BLaER1 treated with 17β-estradiol and CSF1 and Interleukin-3, amounts not matched to agents 10 nM and 100 nM (cell line): ENCODE measurements around the gene ADGRB2.

Experiments
- H3K27ac ChIP-seq, 11 experiments: shearing (Covaris generic); formaldehyde crosslinking; 2 replicates each; pipeline ENCODE4 v1.8.1; 2022
- H3K27me3 ChIP-seq, 11 experiments: shearing (Covaris generic); formaldehyde crosslinking; 2 replicates each; pipeline ENCODE4 v1.8.1; 2022
- H3K36me3 ChIP-seq, 11 experiments: shearing (Covaris generic); formaldehyde crosslinking; 2 replicates each; pipeline ENCODE4 v1.8.1; 2022
- H3K4me1 ChIP-seq, 10 experiments: shearing (Covaris generic); formaldehyde crosslinking; 2 replicates each; pipeline ENCODE4 v1.8.1; 2022
- H3K4me2 ChIP-seq, 11 experiments: shearing (Covaris generic); formaldehyde crosslinking; 2 replicates each; pipeline ENCODE4 v1.8.1; 2022
- H3K4me3 ChIP-seq, 10 experiments: shearing (Covaris generic); formaldehyde crosslinking; 2 replicates each; pipeline ENCODE4 v1.8.1; 2022
- H3K9ac ChIP-seq, 11 experiments: shearing (Covaris generic); formaldehyde crosslinking; 2 replicates each; pipeline ENCODE4 v1.8.1; 2022
- H3K9me3 ChIP-seq, 11 experiments: shearing (Covaris generic); formaldehyde crosslinking; replicated peaks in 1 of 11; 2 replicates each; pipeline ENCODE4 v1.8.1; 2022
- H4K20me1 ChIP-seq, 11 experiments: shearing (Covaris generic); formaldehyde crosslinking; 2 replicates each; pipeline ENCODE4 v1.8.1; 2022
- Cebpa-rat ChIP-seq, 11 experiments: shearing (Covaris generic); IDR thresholded peaks; 2 replicates each; pipeline ENCODE4 v1.8.1; 2022

Gene ADGRB2

DNA sequence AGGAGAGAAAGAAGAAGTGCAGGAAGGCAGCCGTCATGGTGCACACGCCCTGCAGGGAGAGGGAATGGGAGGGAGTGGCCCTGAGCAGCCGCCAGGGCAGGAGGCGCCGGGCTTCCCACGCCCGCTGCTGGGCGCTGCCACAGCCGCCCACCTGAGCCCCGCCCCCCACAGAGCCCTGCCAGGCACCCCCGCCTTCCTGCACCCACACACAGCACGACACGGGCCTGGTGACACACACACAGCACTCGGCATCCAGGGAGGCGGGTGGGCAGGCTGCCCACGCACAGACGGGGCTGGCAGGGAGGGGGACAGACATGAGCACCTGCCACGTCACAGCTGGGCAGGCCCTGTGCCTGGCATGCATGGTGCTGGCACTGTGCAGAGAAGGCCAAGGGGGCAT is 27.5 kb downstream of the ADGRB2 start:
- peaks cover 25 to 78% (median 64%) of the 10 kb centered on the region in 10 experiments for H3K4me1 ChIP-seq
- H3K36me3 ChIP-seq, result peaks cover 0 to 10% (median 0%) of the 10 kb centered on the region in 11 experiments; a peak in 3 of 22 replicates
- no peaks in the 10 kb centered on the region for H3K9me3 ChIP-seq
- no peak for TF ChIP-seq Cebpa-rat (IDR thresholded peaks at IDR 0.05)
- H3K4me3 ChIP-seq, result no peak overlapping the region
- H3K9ac ChIP-seq, result no peak overlapping the region
- H3K27ac ChIP-seq, result no peak overlapping the region
- H4K20me1 ChIP-seq, result peaks cover 0 to 36% (median 0%) of the 10 kb centered on the region in 11 experiments; a peak in 9 of 22 replicates
- H3K27me3 ChIP-seq, result 0 out of 22 replicates have a peak, but pooled peaks cover 0 to 20% (median 0%) of the 10 kb centered on the region in 11 experiments
- H3K4me2 ChIP-seq, result peak overlapping the region in 8 of 11 experiments; percentile 7 to 53 (median 36); a peak in 9 of 22 replicates

DNA sequence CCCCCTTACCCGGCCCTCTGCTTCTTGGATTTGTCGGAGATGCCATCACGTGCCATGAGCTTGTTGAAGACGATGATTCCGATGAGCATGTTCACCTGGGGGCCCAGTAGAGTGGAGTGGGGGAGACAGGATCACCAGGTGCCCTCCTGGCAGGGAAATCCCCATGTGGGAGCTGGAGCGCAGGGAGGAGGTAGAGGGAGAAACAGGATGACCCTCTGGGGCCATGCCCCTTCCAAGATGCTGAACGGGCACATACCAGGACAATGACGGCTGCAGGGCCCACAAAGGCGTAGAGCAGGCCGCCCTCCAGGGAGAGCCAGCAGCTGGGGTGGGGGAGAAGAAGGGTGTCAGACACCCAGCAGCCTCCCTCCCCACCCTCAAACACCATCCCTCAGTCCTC is 28.6 kb downstream of the ADGRB2 start:
- Histone ChIP-seq H3K9me3 (no peaks in the 10 kb centered on the region), H3K27ac (no peak overlapping the region), H3K4me2 (peak overlapping the region in 5 of 11 experiments; percentile 7 to 53 (median 37); a peak in 4 of 22 replicates), H4K20me1 (peaks cover 0 to 39% (median 0%) of the 10 kb centered on the region in 11 experiments; a peak in 8 of 22 replicates), H3K36me3 (peaks cover 0 to 17% (median 0%) of the 10 kb centered on the region in 11 experiments; a peak in 5 of 22 replicates), H3K4me3 (no peak overlapping the region), H3K27me3 (0 out of 22 replicates have a peak, but pooled peaks cover 0 to 14% (median 0%) of the 10 kb centered on the region in 11 experiments), H3K9ac (no peak overlapping the region), H3K4me1 (peaks cover 25 to 67% (median 53%) of the 10 kb centered on the region in 10 experiments)
- no peak for TF ChIP-seq Cebpa-rat (IDR thresholded peaks at IDR 0.05)

DNA sequence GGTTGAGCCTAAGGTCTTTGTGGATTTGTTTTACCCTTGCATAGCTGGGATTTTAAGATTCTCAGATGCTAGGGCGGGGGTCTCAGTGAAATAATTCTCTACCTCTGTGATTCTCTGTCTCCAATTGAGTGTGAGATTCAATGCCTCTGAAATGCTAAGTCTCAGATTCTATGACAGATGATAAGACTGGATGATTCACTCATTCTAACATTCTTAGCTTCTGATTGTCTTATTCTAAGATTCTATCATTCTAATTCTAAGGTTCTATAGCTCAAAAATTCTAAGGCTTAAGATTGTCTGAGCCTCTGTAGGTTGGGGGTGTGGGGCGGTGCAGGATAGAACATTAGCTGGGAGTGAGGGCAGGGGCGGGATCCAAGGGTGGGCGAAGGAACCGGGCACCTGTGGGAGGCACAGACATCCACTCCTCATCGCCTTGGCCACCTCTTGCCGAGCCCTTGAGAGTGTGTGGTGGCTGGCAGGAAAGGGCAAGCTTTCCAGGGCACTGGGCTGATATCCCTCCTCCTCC is 29.5 kb downstream of the ADGRB2 start:
- Histone ChIP-seq H3K9ac (no peak overlapping the region), H4K20me1 (peaks cover 0 to 42% (median 0%) of the 10 kb centered on the region in 11 experiments; a peak in 6 of 22 replicates), H3K27me3 (0 out of 22 replicates have a peak, but pooled peaks cover 0 to 14% (median 0%) of the 10 kb centered on the region in 11 experiments), H3K4me3 (no peak overlapping the region), H3K27ac (no peak overlapping the region), H3K4me2 (peak overlapping the region in 1 of 11 experiments; percentile 62; a peak in 2 of 22 replicates), H3K36me3 (peaks cover 0 to 17% (median 0%) of the 10 kb centered on the region in 11 experiments; a peak in 5 of 22 replicates), H3K9me3 (no peaks in the 10 kb centered on the region), H3K4me1 (peaks cover 20 to 58% (median 44%) of the 10 kb centered on the region in 10 experiments)
- TF ChIP-seq Cebpa-rat (IDR thresholded peaks at IDR 0.05), result no peak

DNA sequence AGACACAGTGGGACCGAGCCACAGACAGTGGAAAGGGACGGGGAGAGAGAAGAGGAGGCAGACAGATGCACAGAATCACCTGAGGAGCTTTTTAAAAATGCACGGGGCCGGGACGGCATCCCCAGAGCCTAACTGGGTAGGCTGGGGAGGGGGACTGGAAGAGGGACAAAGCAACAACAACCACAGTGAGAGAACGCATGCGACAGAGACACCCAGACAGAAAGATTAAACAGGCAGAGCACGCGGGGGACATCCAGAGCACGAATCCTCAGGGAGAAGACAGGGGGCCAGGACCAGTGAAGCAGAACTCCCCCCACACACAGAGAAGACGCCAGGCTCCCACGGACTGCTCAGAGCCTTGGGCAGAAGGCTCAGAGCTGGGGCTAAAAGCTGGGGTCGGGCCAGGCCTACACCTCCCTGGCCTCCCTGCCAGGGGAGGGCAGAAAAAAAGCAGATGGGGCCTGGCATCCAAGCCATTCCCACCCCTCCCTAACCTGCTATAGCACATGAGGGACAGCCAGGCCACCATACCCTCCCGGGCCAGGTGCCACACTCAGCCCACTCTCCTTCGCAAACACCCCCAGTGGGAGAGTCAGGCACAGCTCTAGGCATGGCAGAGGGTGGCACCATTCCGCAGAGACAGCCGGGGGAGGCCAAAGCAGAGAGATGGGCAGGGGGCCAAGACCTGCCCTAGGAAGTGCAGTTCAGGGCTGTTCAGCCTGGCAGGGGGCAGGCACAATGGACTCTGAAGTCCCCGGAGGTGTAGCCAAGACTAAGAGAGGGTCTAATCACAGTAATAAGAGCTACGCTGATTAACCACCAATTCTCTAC is 30.5 kb downstream of the ADGRB2 start:
- Histone ChIP-seq H3K9me3 (no peaks in the 10 kb centered on the region), H3K27me3 (0 out of 22 replicates have a peak, but pooled peaks cover 0 to 14% (median 0%) of the 10 kb centered on the region in 11 experiments), H3K27ac (no peak overlapping the region)

DNA sequence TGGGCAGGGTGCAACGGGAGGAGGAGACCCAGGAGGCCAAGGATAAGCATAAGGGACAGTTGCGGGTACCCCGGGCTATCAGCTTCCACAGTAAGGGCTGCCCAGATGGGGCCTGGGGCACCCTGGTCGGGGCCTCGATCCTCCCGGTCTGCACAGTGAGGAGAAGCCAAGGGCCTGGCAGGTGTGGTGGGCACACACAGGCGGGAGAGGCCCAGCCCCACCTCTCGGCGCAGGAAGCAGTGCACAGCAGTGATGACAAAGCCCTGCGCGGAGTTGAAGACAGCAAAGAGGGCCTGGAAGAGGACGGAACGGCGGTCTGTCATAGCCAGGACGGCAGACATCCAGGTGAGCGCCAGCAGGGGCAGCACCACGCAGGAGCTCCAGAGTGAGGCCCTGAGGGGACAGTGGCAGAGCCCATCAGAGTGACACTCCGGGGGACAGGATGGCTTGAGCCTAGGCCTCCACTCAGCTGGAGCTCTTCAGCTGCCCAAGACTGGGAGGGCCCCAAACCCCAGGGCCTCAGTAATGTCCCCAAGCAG is 31.3 kb downstream of the ADGRB2 start:
- H3K27me3 ChIP-seq, result 0 out of 22 replicates have a peak, but pooled peaks cover 0 to 14% (median 0%) of the 10 kb centered on the region in 11 experiments
- H3K9ac ChIP-seq, result peak overlapping the region in 3 of 11 experiments; percentile 35 to 54 (median 37); a peak in 4 of 22 replicates
- no peak overlapping the region for H3K27ac ChIP-seq
- peaks cover 12 to 54% (median 37%) of the 10 kb centered on the region in 10 experiments; a peak in 19 of 20 replicates for H3K4me1 ChIP-seq
- H3K36me3 ChIP-seq, result peaks cover 0 to 17% (median 0%) of the 10 kb centered on the region in 11 experiments; a peak in 5 of 22 replicates
- H3K4me3 ChIP-seq, result no peak overlapping the region
- H3K9me3 ChIP-seq, result no peaks in the 10 kb centered on the region
- H4K20me1 ChIP-seq, result peaks cover 0 to 48% (median 0%) of the 10 kb centered on the region in 11 experiments; a peak in 4 of 22 replicates
- no peak for TF ChIP-seq Cebpa-rat (IDR thresholded peaks at IDR 0.05)
- H3K4me2 ChIP-seq, result peak overlapping the region in 7 of 11 experiments; percentile 8 to 75 (median 62); a peak in 13 of 22 replicates

More for the DNA sequence above, 30.5 kb downstream of the ADGRB2 start:
- H3K9ac ChIP-seq, result peak overlapping the region in 4 of 11 experiments; percentile 19 to 54 (median 36); a peak in 5 of 22 replicates
- TF ChIP-seq Cebpa-rat (IDR thresholded peaks at IDR 0.05), result no peak
- H3K4me2 ChIP-seq, result peak overlapping the region in 8 of 11 experiments; percentile 8 to 75 (median 58); a peak in 15 of 22 replicates
- peaks cover 0 to 42% (median 0%) of the 10 kb centered on the region in 11 experiments; a peak in 5 of 22 replicates for H4K20me1 ChIP-seq
- H3K4me1 ChIP-seq, result peaks cover 12 to 54% (median 38%) of the 10 kb centered on the region in 10 experiments; a peak in 19 of 20 replicates
- H3K4me3 ChIP-seq, result no peak overlapping the region
- peaks cover 0 to 17% (median 0%) of the 10 kb centered on the region in 11 experiments; a peak in 5 of 22 replicates for H3K36me3 ChIP-seq

DNA sequence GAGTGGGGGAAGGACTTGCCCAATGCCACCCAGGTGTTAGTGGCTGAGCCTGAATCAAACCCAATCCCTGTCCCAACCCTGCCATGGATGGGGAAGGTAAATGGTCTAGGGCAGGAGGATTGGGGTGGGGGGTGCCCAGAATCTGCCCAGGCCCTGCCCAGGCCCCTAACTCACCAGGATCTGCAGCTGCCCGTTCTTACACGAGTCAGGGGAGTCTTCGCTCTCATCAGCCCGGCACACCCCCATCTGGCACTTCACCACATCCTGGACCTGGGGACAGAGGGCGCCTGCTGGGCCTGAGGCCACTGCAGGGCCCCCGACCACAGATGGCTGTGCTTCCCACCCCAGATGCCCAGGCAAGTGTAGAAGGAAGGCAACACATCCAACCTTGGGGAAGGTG is 31.8 kb downstream of the ADGRB2 start:
- Histone ChIP-seq H3K4me3 (no peak overlapping the region), H3K9me3 (no peaks in the 10 kb centered on the region), H3K9ac (no peak overlapping the region), H3K4me1 (peaks cover 12 to 49% (median 37%) of the 10 kb centered on the region in 10 experiments; a peak in 19 of 20 replicates), H4K20me1 (peaks cover 0 to 51% (median 0%) of the 10 kb centered on the region in 11 experiments; a peak in 5 of 22 replicates), H3K4me2 (peak overlapping the region in 2 of 11 experiments; percentile 27 to 62; a peak in 2 of 22 replicates), H3K27ac (no peak overlapping the region), H3K27me3 (0 out of 22 replicates have a peak, but pooled peaks cover 0 to 14% (median 0%) of the 10 kb centered on the region in 11 experiments), H3K36me3 (peaks cover 0 to 20% (median 0%) of the 10 kb centered on the region in 11 experiments; a peak in 5 of 22 replicates)
- no peak for TF ChIP-seq Cebpa-rat (IDR thresholded peaks at IDR 0.05)

DNA sequence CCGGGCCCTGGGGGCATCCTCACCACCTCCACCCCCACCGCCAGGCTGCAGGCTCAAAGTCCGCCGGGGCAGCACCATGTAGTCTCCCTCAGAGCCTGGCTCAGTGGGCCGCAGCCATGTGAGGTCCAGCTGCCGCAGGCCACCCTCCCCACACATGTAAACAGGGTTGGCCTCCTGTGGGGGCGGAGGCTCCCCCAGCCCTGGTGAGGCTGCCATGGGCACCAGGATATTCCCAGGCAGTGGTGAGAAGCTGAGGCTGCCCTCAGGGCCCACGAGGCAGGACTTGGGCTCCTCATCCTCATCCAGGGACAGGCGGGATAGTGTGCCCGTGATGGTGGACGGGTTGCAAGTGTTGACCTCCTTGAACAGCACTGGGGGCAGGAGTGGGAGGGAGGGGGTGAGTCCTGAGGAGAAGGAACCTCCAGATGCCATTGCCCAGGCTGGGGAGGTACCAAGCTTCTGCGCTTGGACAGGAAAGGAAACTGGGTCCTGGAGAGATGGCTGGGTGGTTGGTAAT is 33.0 kb downstream of the ADGRB2 start:
- no peak overlapping the region for H3K4me2 ChIP-seq
- H4K20me1 ChIP-seq, result peaks cover 0 to 51% (median 0%) of the 10 kb centered on the region in 11 experiments; a peak in 5 of 22 replicates
- no peak overlapping the region for H3K4me3 ChIP-seq
- H3K36me3 ChIP-seq, result peaks cover 0 to 25% (median 0%) of the 10 kb centered on the region in 11 experiments; a peak in 5 of 22 replicates
- H3K4me1 ChIP-seq, result peaks cover 3 to 49% (median 41%) of the 10 kb centered on the region in 10 experiments; a peak in 19 of 20 replicates
- H3K9ac ChIP-seq, result no peak overlapping the region
- H3K27ac ChIP-seq, result no peak overlapping the region
- H3K9me3 ChIP-seq, result no peaks in the 10 kb centered on the region
- 0 out of 22 replicates have a peak, but pooled peaks cover 0 to 14% (median 0%) of the 10 kb centered on the region in 11 experiments for H3K27me3 ChIP-seq
- no peak for TF ChIP-seq Cebpa-rat (IDR thresholded peaks at IDR 0.05)
